GM19099 (cell line): ENCODE measurements around the gene CPA5.

Experiments
- POLR2A ChIP-seq: IDR thresholded peaks from 3 replicates; pipeline ENCODE4 v1.6.1; 2011; ENCODE audit warnings: low read depth; ENCODE audit not compliant: insufficient read length; ENCODE audit errors: extremely low read depth

CPA5 gene, protein sequence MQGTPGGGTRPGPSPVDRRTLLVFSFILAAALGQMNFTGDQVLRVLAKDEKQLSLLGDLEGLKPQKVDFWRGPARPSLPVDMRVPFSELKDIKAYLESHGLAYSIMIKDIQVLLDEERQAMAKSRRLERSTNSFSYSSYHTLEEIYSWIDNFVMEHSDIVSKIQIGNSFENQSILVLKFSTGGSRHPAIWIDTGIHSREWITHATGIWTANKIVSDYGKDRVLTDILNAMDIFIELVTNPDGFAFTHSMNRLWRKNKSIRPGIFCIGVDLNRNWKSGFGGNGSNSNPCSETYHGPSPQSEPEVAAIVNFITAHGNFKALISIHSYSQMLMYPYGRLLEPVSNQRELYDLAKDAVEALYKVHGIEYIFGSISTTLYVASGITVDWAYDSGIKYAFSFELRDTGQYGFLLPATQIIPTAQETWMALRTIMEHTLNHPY

DNA sequence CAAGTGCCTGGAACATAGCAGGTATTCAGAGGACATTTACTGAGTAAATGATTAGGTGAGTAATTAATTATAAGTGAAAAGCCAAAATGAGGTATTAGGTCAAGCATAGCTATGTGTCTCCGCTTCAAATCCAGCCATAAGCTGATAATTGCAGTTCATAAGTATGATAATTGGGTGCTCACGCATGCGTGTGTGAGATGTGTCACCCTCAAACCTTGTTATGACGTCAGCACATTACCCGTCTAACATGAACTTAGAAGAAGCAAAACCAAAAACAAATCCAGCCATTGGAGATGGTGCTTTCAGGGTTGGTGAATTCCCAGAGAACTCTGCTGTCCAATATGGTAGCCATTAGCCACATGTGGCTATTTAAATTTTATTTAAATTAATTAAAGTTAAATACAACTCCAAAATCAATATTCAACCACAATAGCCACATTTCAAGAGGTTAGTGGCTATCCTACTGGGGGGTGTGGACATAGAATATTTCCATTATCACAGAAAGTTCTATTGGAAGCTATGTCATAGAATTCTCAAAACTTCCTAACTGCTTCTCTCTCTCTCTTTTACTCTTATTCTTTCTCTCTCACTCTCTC is at the start of gene CPA5:
Gene CPA5, plus strand, starts transcription at position 546 of the 596 bp plus-strand sequence. CDS start 1,670 bp downstream, outside the sequence.
- no peak for TF ChIP-seq POLR2A

DNA sequence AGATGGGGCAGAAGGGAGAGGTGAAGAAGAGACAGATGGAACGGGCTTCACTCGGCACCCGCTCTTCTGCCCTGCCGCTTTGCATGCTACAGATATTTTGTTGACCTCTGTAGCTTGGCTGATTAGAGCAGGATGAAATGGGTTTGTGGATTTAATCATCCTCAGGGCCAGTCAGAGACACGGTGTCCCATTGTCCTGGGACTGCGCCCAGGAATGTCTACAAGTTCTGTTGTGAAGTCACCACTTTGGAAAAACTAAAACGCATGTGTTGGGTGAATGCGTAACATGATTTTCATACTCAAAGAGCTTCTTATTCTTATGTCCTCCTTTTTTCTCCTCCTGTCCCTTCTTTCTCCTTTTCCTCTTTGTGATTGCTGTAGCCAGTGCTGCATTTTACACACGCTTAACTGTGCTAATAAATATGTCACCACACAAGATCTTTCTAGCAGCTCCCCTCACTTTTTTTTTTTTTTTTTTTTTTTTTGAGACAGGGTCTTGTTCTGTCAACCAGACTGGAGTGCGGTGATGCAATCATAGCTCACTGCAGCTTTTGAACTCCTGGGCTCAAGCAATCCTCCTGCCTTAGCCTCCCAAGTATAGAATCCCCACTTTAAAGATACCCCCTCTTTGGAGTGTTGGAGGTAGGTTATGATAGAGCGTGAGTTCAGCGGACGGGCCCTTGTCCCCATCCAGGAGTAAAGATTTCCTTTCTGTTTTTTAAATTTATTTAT is 48.2 kb upstream of the CPA5 start:
- no peak for TF ChIP-seq POLR2A

- TF ChIP-seq POLR2A = no peak
These were observed 46.7 kb upstream of the CPA5 start for GRCh38 chr7:130297628-130298543.

GRCh38 chr7:130298544-130299326 is 45.9 kb upstream of the CPA5 start:
- TF ChIP-seq POLR2A = no peak

- TF ChIP-seq POLR2A = no peak
These were observed 44.8 kb upstream of the CPA5 start for GRCh38 chr7:130299866-130300265.

DNA sequence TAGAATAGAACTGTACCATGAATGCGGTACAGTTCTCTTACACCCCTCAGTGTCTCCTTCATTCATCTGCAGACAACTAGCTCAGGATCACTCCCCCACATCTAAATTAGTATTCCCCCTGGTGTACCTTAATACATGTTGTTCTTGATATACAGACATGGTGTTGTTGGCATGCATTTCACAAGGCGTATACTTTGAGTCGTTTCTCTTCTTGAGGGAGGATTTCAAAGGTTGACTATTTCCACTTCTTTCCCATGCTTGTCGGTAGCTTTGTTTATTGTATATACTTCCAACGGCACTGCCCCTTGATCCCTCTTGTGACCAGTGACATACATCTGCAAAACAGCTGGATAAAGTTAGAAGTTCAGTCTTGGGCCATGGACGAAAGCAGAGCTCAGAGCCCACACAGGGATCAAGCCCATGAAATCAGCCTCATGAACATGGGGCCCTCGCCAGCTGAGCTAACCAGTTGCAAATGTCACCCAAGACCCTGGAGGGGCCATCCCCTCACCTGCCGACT is 43.1 kb upstream of the CPA5 start:
- TF ChIP-seq POLR2A = no peak

- TF ChIP-seq POLR2A = no peak
These were observed 42.0 kb upstream of the CPA5 start for GRCh38 chr7:130302649-130303048.

DNA sequence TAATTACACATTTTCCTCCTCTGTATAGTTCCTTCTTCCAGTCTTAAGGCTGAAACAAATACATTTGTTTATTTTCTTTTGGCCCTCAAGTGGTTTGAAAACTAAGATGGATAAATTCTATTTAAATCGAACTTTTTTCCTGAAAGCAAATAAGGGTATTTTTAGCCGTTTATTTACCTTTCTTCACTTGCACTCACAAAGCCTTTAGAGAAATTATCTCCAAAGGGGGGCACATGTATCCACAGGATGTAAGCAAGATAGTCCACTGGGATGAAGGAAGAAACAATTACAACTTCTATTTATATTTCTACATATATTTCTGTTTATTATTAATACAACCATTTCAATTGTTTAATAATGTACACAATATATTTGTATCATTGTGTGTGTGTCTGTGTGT is 41.5 kb upstream of the CPA5 start:
- no peak for TF ChIP-seq POLR2A

GRCh38 chr7:130303551-130303950 is 41.1 kb upstream of the CPA5 start:
- TF ChIP-seq POLR2A = no peak

- no peak for TF ChIP-seq POLR2A
These were observed 40.6 kb upstream of the CPA5 start for GRCh38 chr7:130303982-130304381.

DNA sequence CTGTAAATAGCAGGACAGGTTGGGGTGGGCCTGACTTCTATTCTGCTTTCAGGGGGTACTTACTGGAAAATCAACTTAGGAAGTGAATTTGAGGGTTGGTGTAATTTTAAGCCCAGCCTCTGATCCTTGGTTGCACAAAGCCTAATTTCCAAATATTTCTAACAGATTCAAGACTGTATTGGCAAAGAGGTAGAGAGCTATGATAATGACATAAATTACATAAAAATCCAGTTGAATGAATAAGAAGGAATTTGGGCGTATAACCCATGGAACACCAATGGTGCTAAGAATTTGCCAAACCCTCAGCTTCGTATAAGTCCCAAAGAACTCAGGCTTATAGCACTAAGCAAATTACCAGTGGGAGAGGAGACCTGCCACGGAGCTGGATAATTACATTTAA is 39.7 kb upstream of the CPA5 start:
- no peak for TF ChIP-seq POLR2A

- TF ChIP-seq POLR2A = no peak
These were observed 39.1 kb upstream of the CPA5 start for GRCh38 chr7:130305433-130306042.

DNA sequence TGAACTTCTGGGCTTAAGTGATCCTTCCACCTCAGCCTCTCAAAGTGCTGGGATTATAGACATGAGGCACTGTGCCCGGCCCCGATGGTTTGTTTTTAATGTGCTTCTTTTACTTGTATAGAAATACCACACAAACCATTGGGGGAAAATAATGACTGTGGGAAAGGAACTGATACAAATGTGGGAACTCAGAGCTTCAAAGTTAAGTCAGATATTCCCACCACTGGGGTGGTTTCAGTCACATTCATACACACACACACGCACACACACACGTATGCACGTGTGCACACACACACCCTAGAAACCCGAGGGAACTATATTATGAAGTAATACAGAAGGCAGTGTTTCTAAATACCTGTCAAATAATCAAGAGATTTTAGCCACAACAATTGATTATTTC is 34.6 kb upstream of the CPA5 start:
- no peak for TF ChIP-seq POLR2A

- no peak for TF ChIP-seq POLR2A
These were observed 30.3 kb upstream of the CPA5 start for GRCh38 chr7:130314305-130314704.

- no peak for TF ChIP-seq POLR2A
These were observed 25.1 kb upstream of the CPA5 start for GRCh38 chr7:130319541-130319940.
